ENCODE data around the gene NUTM2E.
"Not testable (repeated sequence)": the region's sequence is repeated elsewhere in the genome, so short reads cannot be mapped to it uniquely, and the experiment has no call there.

The NUTM2E gene

GRCh38 chr10:79826496-79827215 lies at the start of gene NUTM2E:
Gene NUTM2E (plus strand): TSS chr10:79826739. CDS start chr10:79841741, 15,002 bp downstream.
- peak; percentile 72 to 78 for DNase-seq (ENCODE audit: low read depth in 2 of 2)
- H3K4me3 ChIP-seq (replicated peaks in 1 of 2; ENCODE audit: low read depth in 2 of 2, low read length in 2 of 2) = peak within 1 kb of the TSS; percentile 46 to 58

- not testable (repeated sequence) for H3K4me3 ChIP-seq (replicated peaks in 1 of 2; ENCODE audit: low read depth in 2 of 2, low read length in 2 of 2)
- peak in 1 of 2 donors; percentile 2 for DNase-seq (ENCODE audit: low read depth in 2 of 2)
These were observed 48.5 kb upstream of the NUTM2E start for GRCh38 chr10:79777997-79778396.

- peak; percentile 78 to 84 for DNase-seq (ENCODE audit: low read depth in 2 of 2)
- TF ChIP-seq CTCF (IDR thresholded peaks at IDR 0.05; ENCODE audit: low read depth, low read length) = peak; percentile 64
- H3K4me3 ChIP-seq (replicated peaks in 1 of 2; ENCODE audit: low read depth in 2 of 2, low read length in 2 of 2) = not testable (repeated sequence)
These were observed 47.1 kb upstream of the NUTM2E start for GRCh38 chr10:79779310-79779938.

GRCh38 chr10:79779992-79780391 lies 46.5 kb upstream of the NUTM2E start:
- not testable (repeated sequence) for H3K4me3 ChIP-seq (replicated peaks in 1 of 2; ENCODE audit: low read depth in 2 of 2, low read length in 2 of 2); DNase-seq (ENCODE audit: low read depth in 2 of 2)

- not testable (repeated sequence) for DNase-seq (ENCODE audit: low read depth in 2 of 2); H3K4me3 ChIP-seq (replicated peaks in 1 of 2; ENCODE audit: low read depth in 2 of 2, low read length in 2 of 2)
These were observed 45.0 kb upstream of the NUTM2E start for GRCh38 chr10:79781584-79781983.

GRCh38 chr10:79787455-79787952 lies 39.0 kb upstream of the NUTM2E start:
- not testable (repeated sequence) for DNase-seq (ENCODE audit: low read depth in 2 of 2); H3K4me3 ChIP-seq (replicated peaks in 1 of 2; ENCODE audit: low read depth in 2 of 2, low read length in 2 of 2)

GRCh38 chr10:79789351-79789750 lies 37.2 kb upstream of the NUTM2E start:
- not testable (repeated sequence) for DNase-seq (ENCODE audit: low read depth in 2 of 2); H3K4me3 ChIP-seq (replicated peaks in 1 of 2; ENCODE audit: low read depth in 2 of 2, low read length in 2 of 2)

- H3K4me3 ChIP-seq (replicated peaks in 1 of 2; ENCODE audit: low read depth in 2 of 2, low read length in 2 of 2); DNase-seq (ENCODE audit: low read depth in 2 of 2): not testable (repeated sequence)
These were observed 34.5 kb upstream of the NUTM2E start for GRCh38 chr10:79791906-79792517.

- DNase-seq (ENCODE audit: low read depth in 2 of 2); H3K4me3 ChIP-seq (replicated peaks in 1 of 2; ENCODE audit: low read depth in 2 of 2, low read length in 2 of 2): not testable (repeated sequence)
These were observed 27.2 kb upstream of the NUTM2E start for GRCh38 chr10:79799337-79799736.

GRCh38 chr10:79805857-79806256 lies 20.7 kb upstream of the NUTM2E start:
- not testable (repeated sequence) for H3K4me3 ChIP-seq (replicated peaks in 1 of 2; ENCODE audit: low read depth in 2 of 2, low read length in 2 of 2)
- DNase-seq (ENCODE audit: low read depth in 2 of 2) = peak in 1 of 2 donors; percentile 4

- H3K4me3 ChIP-seq (replicated peaks in 1 of 2; ENCODE audit: low read depth in 2 of 2, low read length in 2 of 2); DNase-seq (ENCODE audit: low read depth in 2 of 2): not testable (repeated sequence)
These were observed 14.6 kb upstream of the NUTM2E start for GRCh38 chr10:79811895-79812294.

GRCh38 chr10:79816290-79816689 lies 10.2 kb upstream of the NUTM2E start:
- H3K4me3 ChIP-seq (replicated peaks in 1 of 2; ENCODE audit: low read depth in 2 of 2, low read length in 2 of 2); DNase-seq (ENCODE audit: low read depth in 2 of 2): not testable (repeated sequence)

- H3K4me3 ChIP-seq (replicated peaks in 1 of 2; ENCODE audit: low read depth in 2 of 2, low read length in 2 of 2) = not testable (repeated sequence)
These were observed 3.2 kb upstream of the NUTM2E start for GRCh38 chr10:79823387-79823786.

GRCh38 chr10:79825587-79826011 lies 940 bp upstream of the NUTM2E start:
- not testable (repeated sequence) for DNase-seq (ENCODE audit: low read depth in 2 of 2)
- H3K4me3 ChIP-seq (replicated peaks in 1 of 2; ENCODE audit: low read depth in 2 of 2, low read length in 2 of 2) = peak overlapping the region; percentile 28 to 58

More at GRCh38 chr10:79823387-79823786, 3.2 kb upstream of the NUTM2E start:
- DNase-seq (ENCODE audit: low read depth in 2 of 2) = not testable (repeated sequence)

GRCh38 chr10:79826131-79826495 lies 426 bp upstream of the NUTM2E start:
- peak in 1 of 2 donors; percentile 6 for DNase-seq (ENCODE audit: low read depth in 2 of 2)
- H3K4me3 ChIP-seq (replicated peaks in 1 of 2; ENCODE audit: low read depth in 2 of 2, low read length in 2 of 2) = peak overlapping the region; percentile 45 to 58

GRCh38 chr10:79833833-79834232 lies 7.3 kb downstream of the NUTM2E start:
- H3K4me3 ChIP-seq (replicated peaks in 1 of 2; ENCODE audit: low read depth in 2 of 2, low read length in 2 of 2); DNase-seq (ENCODE audit: low read depth in 2 of 2): not testable (repeated sequence)

GRCh38 chr10:79835891-79836290 lies 9.4 kb downstream of the NUTM2E start:
- not testable (repeated sequence) for DNase-seq (ENCODE audit: low read depth in 2 of 2)

More at GRCh38 chr10:79835891-79836290, 9.4 kb downstream of the NUTM2E start:
- H3K4me3 ChIP-seq (replicated peaks in 1 of 2; ENCODE audit: low read depth in 2 of 2, low read length in 2 of 2) = not testable (repeated sequence)
